Ovary (tissue), 3 donors: ENCODE measurements around the gene CYP2C18.

Experiments
- CTCF ChIP-seq, 3 donors: fragments of 450-650 bp in 2 of 3; fragments of 200-600 bp in 1 of 3; IDR thresholded peaks; one replicate each; pipeline versions ENCODE4 v1.5.1 to v1.8.0; 2016 to 2022; ENCODE audit warnings: antibody characterized with exemption in 3 of 3, mild to moderate bottlenecking in 1 of 3
- POLR2A ChIP-seq: fragments of 450-650 bp; IDR thresholded peaks from one replicate; pipeline ENCODE4 v1.6.1; 2017; ENCODE audit warnings: antibody characterized with exemption, mild to moderate bottlenecking, moderate library complexity
- donor health status: DM: no; HTN: no; CAD: no.

GRCh38 chr10:94747838-94748237 lies 64.3 kb downstream of the CYP2C18 start:
- no peak for TF ChIP-seq POLR2A
- TF ChIP-seq CTCF (IDR thresholded peaks at IDR 0.05), result no peak
